Umbilical cord (tissue), 2 donors: ENCODE measurements around the gene FAM98A. TPM values are rescaled to one million over a fixed set of nuclear protein-coding genes. Genes with fewer than 3 reads are reported as not detected.
A peak's percentile ranks its signal among the peaks of the same experiment; 100 is the strongest.

ENCODE experiments used
- DNase-seq: peaks from one replicate; pipeline ENCODE4 v3.0.0-alpha.2; 2015; ENCODE audit warnings: low spot score
- total RNA-seq: library from RNA; depleted of rRNA; stranded (reverse); fragments of >200 nt; gene quantifications from one replicate; pipeline ENCODE4 v1.2.3, GENCODE V29; 2014; ENCODE audit warnings: low replicate concordance; ENCODE audit not compliant: insufficient read depth

The FAM98A gene
- total RNA-seq, 1 donor from 2014 or later, result 56.6 TPM

DNA sequence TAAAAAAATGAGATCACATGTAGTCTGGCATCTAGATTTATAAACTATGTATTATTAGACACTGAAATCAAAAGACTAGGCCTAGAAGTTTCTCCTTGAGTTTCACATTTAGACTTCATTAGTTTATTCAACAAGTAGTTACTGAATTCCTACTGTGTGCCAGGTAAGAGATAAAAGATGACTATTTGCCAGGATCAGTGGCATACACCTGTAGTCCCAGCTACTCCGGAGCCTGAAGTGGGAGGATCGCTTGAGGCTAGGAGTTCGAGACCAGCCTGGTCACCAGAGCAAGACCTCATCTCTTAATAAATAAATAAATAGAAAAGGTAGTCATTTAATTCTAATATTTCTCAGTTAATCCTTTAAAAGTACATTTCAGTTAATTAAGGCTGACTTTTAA, 2.1 kb downstream of the FAM98A start:
- no peak for DNase-seq

DNA sequence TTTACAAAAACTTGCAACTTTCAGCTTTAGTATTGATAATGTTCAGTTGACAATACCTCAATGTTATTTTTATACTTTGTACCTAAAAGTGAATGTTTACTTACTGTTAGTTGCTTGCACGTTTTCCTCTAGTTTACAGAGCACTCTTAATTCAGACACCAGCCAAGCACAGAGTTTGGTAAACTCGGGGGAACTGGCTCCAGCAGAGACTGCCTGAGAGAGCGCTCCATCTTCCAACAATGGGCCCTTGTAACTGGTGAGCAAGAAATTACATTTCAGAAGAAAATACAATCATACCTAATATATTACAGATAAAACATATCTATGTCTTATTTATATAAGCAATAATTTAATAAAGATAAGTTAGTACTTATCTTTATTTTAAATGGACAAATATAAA, 3.7 kb downstream of the FAM98A start:
- DNase-seq, result no peak

DNA sequence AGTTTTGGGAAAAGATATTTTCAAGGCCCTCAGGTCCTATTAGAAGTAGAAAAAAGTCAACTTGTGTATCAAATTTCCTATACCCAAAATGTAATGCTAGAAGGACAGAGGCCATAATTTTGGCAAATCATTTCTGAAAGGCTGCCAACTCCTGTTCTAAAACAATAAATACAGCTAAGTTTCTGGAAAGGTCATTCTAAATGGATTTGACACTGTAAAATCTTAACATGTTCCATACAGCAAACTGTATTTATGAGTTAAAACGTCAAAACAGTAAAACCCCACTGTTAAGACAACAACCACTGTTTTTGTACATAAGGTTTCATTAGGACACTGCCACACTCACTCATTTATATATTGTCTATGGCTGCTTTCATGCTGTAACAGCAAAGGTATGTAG, 9.7 kb downstream of the FAM98A start:
- no peak for DNase-seq

DNA sequence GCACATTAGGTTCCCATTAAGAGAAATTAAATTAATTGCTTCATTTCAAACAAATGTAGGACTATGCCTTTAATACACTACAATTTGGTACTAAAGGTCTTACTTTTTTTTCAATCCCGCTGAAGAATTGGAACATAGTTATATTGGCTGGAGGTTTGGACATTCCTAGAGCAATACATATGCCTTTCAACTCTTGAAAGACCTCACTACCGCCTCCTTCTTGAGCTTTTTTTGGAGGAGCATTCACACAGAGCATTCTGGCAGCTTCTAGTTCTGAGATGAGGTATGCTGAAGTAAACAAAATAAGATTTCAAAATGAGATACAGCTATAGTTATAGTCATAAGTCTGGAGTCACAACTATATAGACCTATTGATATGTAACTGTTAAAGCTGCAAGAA, 10.9 kb downstream of the FAM98A start:
- no peak for DNase-seq

DNA sequence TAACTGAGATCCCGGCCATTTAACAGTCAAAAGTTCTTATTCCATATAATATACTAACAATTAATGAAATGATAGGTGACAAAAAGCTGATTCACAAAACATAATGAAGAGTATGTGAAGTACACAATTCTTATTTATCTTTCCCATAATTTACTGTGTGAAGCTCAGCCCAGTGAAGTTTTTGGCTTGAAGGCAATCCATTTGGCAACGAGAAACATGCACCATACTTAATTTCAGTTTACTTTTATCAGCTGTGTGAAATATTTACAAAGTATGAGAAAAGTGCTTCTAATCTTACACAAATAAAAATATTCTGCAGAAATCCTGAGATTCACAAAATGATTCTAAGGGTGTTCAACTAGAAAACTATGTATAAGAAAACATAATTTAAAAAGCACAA, 12.3 kb downstream of the FAM98A start:
- no peak for DNase-seq

DNA sequence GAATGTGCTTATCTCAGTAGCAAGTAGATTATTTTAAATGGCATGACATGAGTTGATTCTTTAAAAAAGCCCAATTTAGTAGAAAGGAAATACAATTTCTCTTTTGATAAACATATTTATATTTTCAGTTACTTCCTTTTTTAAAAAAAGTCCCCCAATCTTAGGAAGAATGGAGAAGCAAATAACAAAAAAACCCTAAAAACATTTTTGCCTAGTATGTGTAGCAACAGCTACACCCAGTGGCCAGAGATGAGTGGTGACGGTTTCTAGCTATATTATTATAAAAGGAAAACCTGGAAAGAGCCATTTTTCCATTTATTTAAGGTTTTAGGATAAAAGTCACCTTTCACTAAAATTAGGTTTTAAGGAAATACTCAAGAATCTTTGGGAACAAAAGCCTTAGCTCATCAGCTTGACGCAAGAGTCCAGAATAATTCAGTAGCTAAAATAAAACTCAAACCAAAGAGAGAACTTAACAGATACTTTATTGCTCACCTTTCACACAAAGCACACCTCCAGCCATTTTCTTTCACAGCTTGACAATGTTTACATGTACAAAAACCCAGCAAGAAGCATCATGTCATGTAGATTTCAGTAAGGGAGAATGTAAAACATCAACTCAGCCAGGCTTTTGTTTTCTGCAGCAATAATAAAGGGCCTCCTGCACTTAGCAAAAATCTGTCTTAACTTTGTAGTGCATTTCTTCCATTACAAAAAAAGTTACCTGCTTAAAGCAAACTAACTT, 15.7 kb downstream of the FAM98A start:
- peak; percentile 54 for DNase-seq

DNA sequence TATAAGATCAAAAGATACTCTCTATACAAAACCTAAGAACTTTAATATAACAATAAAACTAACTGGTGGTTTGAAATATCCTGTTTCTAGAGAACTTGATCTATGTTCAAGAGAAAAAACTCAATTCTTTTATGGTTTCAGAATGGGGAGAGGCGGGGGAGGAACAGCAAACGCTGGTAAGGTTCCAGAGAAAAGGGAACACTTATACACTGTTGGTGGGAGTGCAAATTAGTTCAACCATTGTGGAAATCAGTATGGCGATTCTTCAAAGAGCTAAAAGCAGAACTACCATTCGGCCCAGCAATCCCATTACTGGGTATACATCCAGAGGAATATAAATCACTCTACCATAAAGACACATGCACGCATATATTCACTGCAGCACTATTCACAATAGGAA, 17.2 kb downstream of the FAM98A start:
- DNase-seq, result no peak

DNA sequence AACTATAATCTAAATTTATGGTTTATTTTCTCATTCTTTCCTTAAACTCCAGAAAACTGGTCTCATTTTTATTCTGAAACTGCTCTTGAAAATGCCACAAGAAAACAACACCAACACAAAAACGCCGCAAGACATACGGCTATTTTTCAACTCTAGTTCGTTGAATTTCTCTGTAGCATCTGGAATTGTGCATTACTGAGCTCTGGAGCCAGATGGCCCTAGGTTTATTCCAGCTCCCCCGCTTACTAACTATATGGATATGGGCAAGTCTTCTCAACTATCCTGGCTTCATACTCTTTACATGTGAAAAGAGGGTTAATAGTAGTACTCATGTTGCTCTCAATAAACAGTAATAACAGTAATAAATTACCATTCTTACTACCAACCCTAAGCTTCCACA, 19.9 kb downstream of the FAM98A start:
- no peak for DNase-seq

DNA sequence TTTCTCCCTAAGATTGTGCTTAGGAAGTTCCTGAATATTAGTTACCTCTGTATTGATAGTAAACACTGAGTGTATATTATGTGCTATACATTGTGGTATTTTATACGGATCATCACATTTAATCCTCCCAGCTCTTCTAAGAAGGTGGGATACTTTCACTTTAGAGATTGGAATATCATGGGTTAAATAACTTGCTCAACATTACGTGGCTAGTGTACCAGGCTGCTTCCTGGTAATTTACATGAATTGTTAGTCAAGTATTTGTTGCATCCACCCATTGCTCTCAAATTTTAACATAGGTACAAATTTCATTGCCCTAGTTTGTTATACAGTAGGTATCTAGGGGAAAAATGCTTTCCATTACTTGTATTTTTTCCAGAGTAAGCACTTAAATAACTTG, 21.4 kb downstream of the FAM98A start:
- DNase-seq, result no peak

DNA sequence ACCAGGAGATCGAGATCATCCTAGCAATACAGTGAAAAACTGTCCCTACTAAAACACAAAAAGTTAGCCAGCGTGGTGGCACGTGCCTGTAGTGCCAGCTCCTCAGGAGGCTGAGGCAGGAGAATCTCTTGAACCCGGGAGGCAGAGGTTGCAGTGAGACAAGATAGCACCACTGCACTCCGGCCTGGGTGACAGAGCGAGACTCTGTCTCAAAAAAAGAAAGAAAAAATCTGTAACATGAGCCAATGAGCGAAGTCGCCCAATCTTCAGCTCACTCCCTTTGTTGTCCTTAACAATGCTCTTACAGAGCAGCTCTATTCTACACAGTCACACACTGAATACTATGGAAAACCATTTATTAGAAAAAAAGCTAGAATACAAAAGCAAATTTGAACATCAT, 22.0 kb downstream of the FAM98A start:
- no peak for DNase-seq

DNA sequence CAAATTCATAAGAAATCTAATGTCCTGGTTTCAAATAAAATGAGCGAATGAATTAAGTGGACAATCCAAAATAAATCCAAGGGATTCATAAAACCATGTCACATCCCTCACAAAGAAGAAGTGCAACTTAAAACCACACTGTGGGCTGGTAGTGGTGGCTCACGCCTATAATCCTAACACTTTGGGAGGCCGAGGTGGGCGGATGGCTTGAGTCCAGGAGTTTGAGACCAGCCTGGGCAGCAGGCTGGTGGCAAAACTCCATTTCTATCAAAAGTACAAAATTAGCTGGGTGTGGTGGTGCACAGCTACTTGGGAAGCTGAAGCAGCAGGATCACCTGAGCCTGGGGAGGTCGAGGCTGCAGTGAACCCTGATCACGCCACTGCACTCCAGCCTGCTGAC, 25.4 kb downstream of the FAM98A start:
- no peak for DNase-seq

DNA sequence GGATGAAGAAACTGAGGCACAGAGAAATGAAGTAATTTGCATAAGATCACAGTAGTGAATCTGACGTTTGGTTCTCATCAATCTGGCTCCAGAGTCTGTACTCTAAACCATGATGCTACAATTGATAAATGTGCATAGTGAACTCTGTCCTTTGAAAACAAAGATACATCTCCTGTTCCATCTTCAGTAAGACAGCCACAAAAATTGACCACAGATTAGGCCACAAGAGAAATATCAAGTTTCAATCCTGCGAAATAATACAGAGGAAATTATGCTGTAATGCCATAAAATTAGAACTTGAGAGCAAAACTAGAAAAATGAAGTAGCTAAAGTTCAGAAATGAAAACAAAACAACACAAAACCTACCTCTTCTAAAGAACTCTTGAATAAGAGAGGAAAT, 28.4 kb downstream of the FAM98A start:
- DNase-seq, result no peak

DNA sequence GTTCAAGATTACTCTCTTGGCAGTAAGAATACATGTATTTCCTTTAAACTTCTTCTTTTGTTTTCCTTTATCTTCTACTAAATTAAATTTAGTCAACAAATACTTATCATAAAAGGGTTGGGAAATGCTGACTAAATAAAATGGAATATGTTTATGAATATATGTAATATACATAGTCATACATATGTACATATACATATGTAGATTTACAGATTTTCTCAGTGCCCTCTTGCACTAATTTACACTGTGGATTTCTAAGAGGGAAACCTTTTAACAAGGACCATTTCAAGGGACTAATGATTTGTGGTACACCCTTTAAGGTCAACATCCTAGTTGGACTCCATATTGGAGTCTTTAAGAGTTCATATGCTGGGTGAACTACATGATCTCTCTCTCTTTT, 37.2 kb downstream of the FAM98A start:
- no peak for DNase-seq

DNA sequence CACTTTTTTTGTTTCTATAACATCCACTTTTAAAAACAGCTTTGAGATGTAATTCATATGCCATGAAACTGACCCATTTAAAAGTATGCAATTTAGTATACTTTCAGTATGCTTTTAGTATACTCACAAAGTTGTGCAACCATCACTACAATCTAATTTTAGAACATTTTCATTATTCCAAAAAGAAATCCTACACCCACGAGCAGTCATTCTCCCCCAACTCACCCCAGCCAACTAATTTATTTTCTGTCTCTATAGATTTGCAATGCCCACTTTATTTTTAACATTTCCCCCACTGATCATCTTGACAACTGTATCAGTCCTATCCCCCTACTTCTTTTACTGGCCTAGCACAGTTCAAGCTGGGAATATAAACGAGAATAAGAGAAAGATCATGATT, 39.1 kb downstream of the FAM98A start:
- DNase-seq, result no peak

DNA sequence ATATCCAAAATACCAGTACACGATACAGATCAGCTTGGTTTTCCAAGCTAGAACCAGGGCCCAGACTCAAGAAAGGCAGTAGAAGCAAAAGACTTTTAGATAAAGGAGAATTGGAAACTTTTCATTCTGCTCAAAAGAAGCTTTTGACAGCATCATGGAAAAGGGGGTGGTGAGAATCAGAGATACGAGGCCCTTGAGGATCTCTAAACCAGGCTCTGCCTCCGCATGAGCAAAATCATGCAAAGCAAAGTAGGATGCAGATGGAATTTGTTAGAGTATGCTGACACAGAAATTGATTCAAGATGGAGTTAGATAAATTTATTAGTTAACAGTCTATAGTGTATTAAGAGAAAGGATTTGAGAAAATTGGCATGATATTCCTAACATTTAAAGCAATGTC, 39.8 kb downstream of the FAM98A start:
- DNase-seq, result no peak

DNA sequence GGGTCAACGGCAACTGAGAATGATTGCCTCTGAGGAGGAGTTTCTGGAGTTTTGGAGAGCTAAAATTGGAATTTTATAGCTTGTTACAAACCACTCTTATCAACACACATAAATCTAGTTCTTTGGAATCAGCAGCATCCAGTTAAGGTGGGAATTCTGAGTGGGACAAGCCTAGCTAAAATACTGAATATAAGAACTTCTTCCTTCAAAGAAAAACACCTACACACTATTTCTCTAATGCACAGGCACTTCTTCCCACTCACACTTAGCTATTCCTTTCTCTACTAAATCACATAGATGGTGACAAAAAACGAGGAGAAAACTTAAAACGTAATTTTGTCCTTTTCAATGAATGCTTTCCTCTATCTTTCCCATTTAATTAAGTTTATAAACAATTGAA, 43.4 kb downstream of the FAM98A start:
- no peak for DNase-seq

DNA sequence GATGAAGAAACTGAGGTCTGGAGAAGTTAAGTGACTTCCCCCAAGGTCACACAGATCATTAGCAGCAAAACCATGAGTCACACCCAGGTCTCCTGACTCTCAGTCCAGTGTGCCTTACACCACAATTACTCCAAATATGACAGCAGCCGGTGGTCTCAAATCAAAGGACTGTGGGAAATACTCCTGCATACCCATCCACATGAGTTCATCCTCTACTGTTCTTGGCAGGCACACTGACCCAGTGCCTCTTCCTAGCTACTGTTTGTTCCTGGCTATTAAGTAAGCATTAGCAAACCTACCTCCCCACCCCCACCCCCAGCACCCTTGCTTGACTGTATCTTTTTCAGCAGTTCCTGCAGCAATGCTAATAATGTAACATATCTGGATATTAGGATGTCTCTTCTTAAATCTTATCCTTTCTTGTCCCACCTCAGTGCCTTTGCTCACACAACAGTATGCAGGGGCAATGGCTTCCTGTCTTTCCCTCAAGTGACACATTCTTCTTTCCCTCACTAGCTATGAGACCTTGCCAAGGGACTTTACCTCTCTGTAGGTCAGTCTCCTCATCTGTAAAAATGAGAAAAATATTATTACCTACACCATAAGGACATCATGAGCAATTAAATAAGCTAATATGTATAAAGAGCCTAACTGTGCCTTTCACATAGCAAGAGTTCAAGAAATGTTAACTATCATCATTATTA, 46.2 kb downstream of the FAM98A start:
- DNase-seq, result no peak

DNA sequence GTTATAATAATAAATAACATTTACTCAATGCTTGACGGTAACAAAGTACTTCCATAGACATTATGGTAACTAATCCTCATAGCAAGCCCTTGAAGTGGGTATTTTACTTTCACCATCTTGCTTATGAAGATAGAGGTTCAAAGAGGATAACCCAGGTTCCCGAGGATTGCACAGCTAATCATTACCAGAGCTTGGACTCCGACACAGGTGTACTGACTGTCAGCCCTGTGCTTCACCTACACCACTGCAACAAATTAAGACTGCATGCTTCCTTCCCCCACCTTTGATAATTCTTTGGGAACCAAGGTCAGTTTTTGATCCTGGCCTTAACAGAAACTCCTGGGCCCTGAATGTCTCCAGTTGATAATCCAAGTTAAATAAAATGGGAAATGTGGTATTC, 48.9 kb downstream of the FAM98A start:
- DNase-seq, result no peak

DNA sequence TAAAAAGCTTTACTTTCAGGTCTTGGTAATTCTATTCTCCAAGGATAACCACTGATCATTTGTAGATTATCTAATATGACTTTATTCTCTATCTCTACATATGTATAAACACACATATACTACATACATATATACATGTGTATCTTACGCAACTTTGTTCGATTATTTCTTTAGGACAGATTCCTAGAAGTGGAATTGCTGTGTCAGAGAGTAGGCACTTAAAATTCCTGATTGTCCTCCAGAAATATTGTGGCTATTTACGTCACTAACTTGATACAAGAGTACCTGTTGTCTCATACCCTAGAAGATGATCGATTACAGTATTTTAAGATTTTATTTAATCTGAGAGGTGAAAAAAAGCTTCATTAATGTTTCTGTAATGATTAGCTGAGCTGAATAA, 57.9 kb downstream of the FAM98A start:
- DNase-seq, result no peak

DNA sequence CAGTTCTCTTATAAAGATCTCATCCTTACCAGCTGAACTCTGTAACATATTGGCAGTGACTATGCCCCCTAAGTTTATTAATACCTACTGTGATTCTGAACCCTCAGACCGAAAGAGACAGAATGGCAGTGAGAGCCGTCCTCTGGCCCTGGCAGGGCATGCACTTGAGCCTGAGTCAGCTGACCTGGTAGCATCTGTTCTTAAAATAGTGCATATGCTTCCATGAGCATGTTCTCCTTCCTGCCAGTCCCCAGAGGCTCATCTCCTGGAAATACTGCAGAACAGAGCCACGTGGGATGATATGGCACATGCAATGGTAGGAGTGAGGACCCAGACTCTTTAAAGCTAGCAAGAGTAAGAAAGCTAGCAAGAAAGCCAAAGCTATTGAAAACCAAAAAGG, 63.7 kb downstream of the FAM98A start:
- DNase-seq, result no peak
